Body of pancreas (tissue), 4 donors: ENCODE results near the gene CA5A. TPM values are rescaled to one million over a fixed set of nuclear protein-coding genes. Genes with fewer than 3 reads are reported as not detected.
A peak's percentile ranks its signal among the peaks of the same experiment; 100 is the strongest.
"Not testable (repeated sequence)": the region's sequence is repeated elsewhere in the genome, so short reads cannot be mapped to it uniquely, and the experiment has no call there.

ENCODE experiments used
- ATAC-seq: fragments of 150-250 bp; one replicate; pipeline ENCODE4 v1.9.1; 2016
- DNase-seq, 4 donors: peaks; one replicate each; pipeline ENCODE4 v3.0.0-alpha.2; 2019
- H3K27ac ChIP-seq, 4 donors: fragments of 200-600 bp; sonication (generic); 1 replicate in 3 of 4; 2 replicates in 1 of 4; pipeline versions ENCODE4 v1.5.1 to v1.6.1; 2016 to 2019; ENCODE audit warnings: mild to moderate bottlenecking in 1 of 4, mixed read lengths in 1 of 4, moderate library complexity in 1 of 4
- H3K27me3 ChIP-seq, 2 donors: fragments of 200-600 bp; sonication (generic); one replicate each; pipeline ENCODE4 v1.6.0; 2016; ENCODE audit warnings: mild to moderate bottlenecking in 1 of 2
- H3K36me3 ChIP-seq, 2 donors: fragments of 200-600 bp; sonication (generic); replicated peaks in 1 of 2; 2 replicates each; pipeline ENCODE4 v1.5.1; 2016; ENCODE audit warnings: low read depth in 2 of 2; ENCODE audit not compliant: insufficient read depth in 1 of 2
- H3K4me1 ChIP-seq: fragments of 200-600 bp; sonication (generic); one replicate; pipeline ENCODE4 v1.6.0; 2016
- H3K4me3 ChIP-seq, 2 donors: fragments of 200-600 bp; sonication (generic); 1 replicate in 1 of 2; 2 replicates in 1 of 2; pipeline ENCODE4 v1.5.1; 2016 to 2019
- H3K9me3 ChIP-seq, 3 donors: fragments of 200-600 bp; sonication (generic); 1 replicate in 2 of 3; 2 replicates in 1 of 3; pipeline ENCODE4 v1.5.1; 2016
- POLR2A ChIP-seq, 3 donors: fragments of 450-650 bp; IDR thresholded peaks; one replicate each; pipeline ENCODE4 v1.6.1; 2016; ENCODE audit warnings: antibody characterized with exemption in 3 of 3, mild to moderate bottlenecking in 2 of 3
- WGBS, 2 donors: methylation state at CpG; one replicate each; pipeline ENCODE4 v1.1.5; 2017; 5-methylcytosine and 5-hydroxymethylcytosine counted together
- intact Hi-C: fragments of 100-400 bp; cut with DNase I; formaldehyde crosslinking; loops from one replicate; pipeline ENCODE4 v1.15.1; 2023
- total RNA-seq, 2 donors: library from RNA; depleted of rRNA; stranded (reverse); fragments of >200 nt; gene quantifications; one replicate each; pipeline ENCODE4 v1.1.0, GENCODE V29; 2016
- TF ChIP-seq, protein P1 (sequence below), 7 experiments: fragments of 450-650 bp in 4 of 7; fragments of 200-600 bp in 3 of 7; sonication (generic) in 3 of 7; IDR thresholded peaks; one replicate each; pipeline ENCODE4 v1.5.1; 2016 to 2019; ENCODE audit warnings: antibody characterized with exemption in 7 of 7

Gene CA5A
- total RNA-seq, 2 donors from 2014 or later: not detected

DNA sequence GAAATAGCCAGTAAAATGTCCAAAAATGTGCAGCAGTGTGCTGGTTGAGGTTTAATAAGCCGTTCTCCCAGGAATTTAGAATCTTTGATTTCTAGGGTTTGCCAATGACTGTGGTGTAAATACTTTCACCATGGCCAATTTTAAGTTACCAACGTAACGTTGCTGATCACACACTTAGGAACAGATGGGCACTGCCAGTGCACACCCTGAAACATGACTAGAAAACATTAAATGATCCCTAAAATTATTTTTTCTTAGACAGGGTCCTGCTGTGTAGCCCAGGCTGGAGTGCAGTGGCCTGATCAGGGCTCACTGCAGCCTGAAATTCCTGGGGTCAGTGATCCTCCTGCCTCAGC lies 3.2 kb downstream of the CA5A start:
- H3K27ac ChIP-seq: no peak overlapping the region
- no peaks in the 10 kb centered on the region for H3K36me3 ChIP-seq
- H3K4me3 ChIP-seq: no peak overlapping the region
- TF ChIP-seq POLR2A (IDR thresholded peaks at IDR 0.05): no peak
- TF ChIP-seq, protein P1, sequence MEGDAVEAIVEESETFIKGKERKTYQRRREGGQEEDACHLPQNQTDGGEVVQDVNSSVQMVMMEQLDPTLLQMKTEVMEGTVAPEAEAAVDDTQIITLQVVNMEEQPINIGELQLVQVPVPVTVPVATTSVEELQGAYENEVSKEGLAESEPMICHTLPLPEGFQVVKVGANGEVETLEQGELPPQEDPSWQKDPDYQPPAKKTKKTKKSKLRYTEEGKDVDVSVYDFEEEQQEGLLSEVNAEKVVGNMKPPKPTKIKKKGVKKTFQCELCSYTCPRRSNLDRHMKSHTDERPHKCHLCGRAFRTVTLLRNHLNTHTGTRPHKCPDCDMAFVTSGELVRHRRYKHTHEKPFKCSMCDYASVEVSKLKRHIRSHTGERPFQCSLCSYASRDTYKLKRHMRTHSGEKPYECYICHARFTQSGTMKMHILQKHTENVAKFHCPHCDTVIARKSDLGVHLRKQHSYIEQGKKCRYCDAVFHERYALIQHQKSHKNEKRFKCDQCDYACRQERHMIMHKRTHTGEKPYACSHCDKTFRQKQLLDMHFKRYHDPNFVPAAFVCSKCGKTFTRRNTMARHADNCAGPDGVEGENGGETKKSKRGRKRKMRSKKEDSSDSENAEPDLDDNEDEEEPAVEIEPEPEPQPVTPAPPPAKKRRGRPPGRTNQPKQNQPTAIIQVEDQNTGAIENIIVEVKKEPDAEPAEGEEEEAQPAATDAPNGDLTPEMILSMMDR (IDR thresholded peaks at IDR 0.05): no peak
- 97% methylated on average over 3 of the region's 3 CpGs for WGBS, 2 donors
- ATAC-seq (no peak), DNase-seq (no peak)
- H3K4me1 ChIP-seq: no peaks in the 10 kb centered on the region
- no peaks in the 10 kb centered on the region for H3K27me3 ChIP-seq
- intact Hi-C loops: no loop called here
- H3K9me3 ChIP-seq: no peaks in the 10 kb centered on the region

DNA sequence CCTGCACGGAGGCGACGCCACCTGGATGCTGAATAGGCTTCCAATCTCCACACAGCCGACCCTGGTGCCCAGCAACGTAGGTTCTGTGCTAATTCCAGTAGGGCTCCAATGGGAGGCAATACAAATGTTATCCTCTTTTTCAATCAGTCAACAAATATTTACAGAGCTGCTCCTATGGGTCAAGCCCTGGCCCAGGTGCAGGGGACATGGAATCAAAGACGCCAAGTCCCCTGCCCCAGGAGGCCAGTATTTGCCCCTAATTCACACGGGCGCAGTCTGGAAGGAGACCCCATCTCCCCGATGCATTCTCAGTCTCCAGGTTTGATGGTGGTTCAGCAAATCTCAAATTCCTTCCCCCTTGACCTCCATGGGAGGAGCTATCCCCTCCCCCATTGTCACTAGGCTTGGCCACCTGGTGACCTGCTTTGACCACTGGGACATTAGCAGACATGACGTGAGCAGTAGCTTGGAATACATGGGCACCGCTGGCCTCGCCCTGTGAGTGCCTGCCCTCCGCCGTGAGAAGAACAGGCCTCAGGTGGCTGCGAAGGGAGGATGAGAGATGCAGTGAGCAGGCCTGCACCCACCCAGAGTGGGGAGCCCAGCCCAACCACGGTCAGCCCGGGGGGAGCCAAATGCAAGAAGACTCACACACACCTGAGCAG lies 3.7 kb downstream of the CA5A start:
- H3K4me3 ChIP-seq, ATAC-seq, H3K4me1 ChIP-seq, DNase-seq, H3K9me3 ChIP-seq, intact Hi-C loops, H3K36me3 ChIP-seq, H3K27me3 ChIP-seq, H3K27ac ChIP-seq: not testable (repeated sequence)
- WGBS, 2 donors: 80 to 84% methylated on average over 10 to 14 of the region's 17 CpGs

DNA sequence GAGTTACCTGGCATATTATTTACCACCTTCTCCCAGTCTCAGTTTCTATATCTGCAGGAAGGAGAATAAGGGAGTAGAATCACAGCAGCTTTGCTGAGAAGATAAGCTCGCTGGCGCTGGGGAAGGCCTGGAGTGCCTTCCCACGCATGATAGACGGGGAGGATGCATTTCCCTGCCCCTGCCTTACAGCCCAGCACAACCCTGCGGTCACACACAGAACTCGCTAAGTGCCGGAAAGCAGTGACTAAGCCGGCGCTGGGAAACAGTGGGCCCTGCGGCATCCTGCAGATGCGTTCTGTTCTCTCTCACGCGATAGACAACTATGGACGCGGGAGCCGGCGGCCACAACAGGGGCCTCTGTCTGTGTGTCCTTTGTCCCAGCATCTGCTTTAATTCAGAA lies 4.8 kb downstream of the CA5A start:
- no peaks in the 10 kb centered on the region for H3K9me3 ChIP-seq
- H3K4me3 ChIP-seq: no peak overlapping the region
- H3K4me1 ChIP-seq: no peaks in the 10 kb centered on the region
- H3K27me3 ChIP-seq: no peaks in the 10 kb centered on the region
- H3K27ac ChIP-seq: no peak overlapping the region
- intact Hi-C loops: no loop called here
- H3K36me3 ChIP-seq: no peaks in the 10 kb centered on the region
- DNase-seq: no peak
- no peak for ATAC-seq
- no peak for TF ChIP-seq POLR2A (IDR thresholded peaks at IDR 0.05)
- TF ChIP-seq, protein P1 (IDR thresholded peaks at IDR 0.05): no peak
- WGBS, 2 donors: 78 to 88% methylated on average over 17 of the region's 17 CpGs

DNA sequence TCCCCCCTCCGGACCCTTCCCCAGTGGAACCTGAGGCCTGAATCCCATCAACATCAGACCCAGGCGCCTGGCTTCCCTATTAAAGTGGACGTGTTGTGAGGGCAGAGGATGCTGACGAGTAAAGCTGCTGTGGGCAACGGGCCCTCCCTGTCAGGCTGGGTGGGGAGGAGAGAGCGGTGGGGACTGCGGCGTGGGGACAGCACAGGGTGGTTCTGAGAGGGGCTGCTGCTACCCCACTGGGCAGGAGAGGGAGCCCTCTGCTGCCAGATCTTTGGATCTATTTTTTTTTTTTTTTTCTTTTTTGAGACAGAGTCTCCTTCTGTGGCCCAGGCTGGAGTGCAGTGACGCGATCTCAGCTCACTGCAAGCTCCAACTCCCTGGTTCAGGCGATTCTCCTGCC lies 5.9 kb downstream of the CA5A start:
- H3K27ac ChIP-seq: no peak overlapping the region
- H3K36me3 ChIP-seq: no peaks in the 10 kb centered on the region
- WGBS, 2 donors: 49 to 60% methylated on average over 8 to 11 of the region's 11 CpGs
- TF ChIP-seq, protein P1 (IDR thresholded peaks at IDR 0.05): peak in 3 of 7 experiments; percentile 10 to 21 (median 17)
- no peak for TF ChIP-seq POLR2A (IDR thresholded peaks at IDR 0.05)
- ATAC-seq (no peak), DNase-seq (no peak)
- no peaks in the 10 kb centered on the region for H3K9me3 ChIP-seq
- H3K27me3 ChIP-seq: no peaks in the 10 kb centered on the region
- intact Hi-C loops: no loop called here
- no peak overlapping the region for H3K4me3 ChIP-seq
- peaks cover 5% of the 10 kb centered on the region for H3K4me1 ChIP-seq

DNA sequence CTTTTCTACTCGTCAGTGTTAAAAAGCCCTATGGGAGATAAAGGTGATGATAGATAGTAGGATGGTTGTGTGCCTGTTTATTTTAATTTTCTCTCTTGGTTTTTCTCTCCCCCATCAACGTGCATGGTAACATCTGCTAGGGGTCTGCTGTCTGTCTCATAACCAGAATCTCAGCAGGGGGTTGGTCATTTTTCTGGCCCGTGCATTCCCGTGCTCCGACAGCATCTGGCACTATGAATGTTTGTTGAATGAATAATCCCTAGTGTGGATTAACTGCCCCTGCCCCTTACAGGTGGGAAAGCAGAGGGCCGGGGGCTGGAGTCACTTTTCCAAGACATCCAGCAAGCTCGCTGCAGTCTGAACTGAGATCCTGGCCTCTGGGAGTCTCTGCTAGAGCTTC lies 6.3 kb downstream of the CA5A start:
- TF ChIP-seq, protein P1 (IDR thresholded peaks at IDR 0.05): no peak
- TF ChIP-seq POLR2A (IDR thresholded peaks at IDR 0.05): no peak
- WGBS, 2 donors: 35 to 40% methylated on average over 7 of the region's 7 CpGs
- no peaks in the 10 kb centered on the region for H3K9me3 ChIP-seq
- no peak overlapping the region for H3K27ac ChIP-seq
- H3K4me3 ChIP-seq: no peak overlapping the region
- H3K27me3 ChIP-seq: no peaks in the 10 kb centered on the region
- intact Hi-C loops: no loop called here
- DNase-seq: no peak
- H3K36me3 ChIP-seq: no peaks in the 10 kb centered on the region
- peaks cover 10% of the 10 kb centered on the region for H3K4me1 ChIP-seq
- ATAC-seq: no peak
